Activated CD4-positive, CD25-positive, alpha-beta regulatory T cell treated with anti-CD3 and anti-CD28 coated beads, Interleukin-2, amount 50 U/mL, for 16 hours (primary cell): Measurements from ENCODE around the gene GALK2.

Experiments
- DNase-seq: peaks from one replicate; pipeline ENCODE4 v3.0.0-alpha.2; 2020; ENCODE audit warnings: low read depth, low spot score

Gene GALK2

GRCh38 chr15:49282366-49282765 lies 112.3 kb downstream of the GALK2 start:
- DNase-seq, result no peak

GRCh38 chr15:49286649-49287404 lies 116.8 kb downstream of the GALK2 start:
- DNase-seq, result no peak

- no peak for DNase-seq
Observed at GRCh38 chr15:49287481-49287880, 117.4 kb downstream of the GALK2 start.

- DNase-seq, result no peak
Observed at GRCh38 chr15:49288391-49288790, 118.3 kb downstream of the GALK2 start.

GRCh38 chr15:49290191-49290590 lies 120.1 kb downstream of the GALK2 start:
- no peak for DNase-seq

- DNase-seq, result no peak
Observed at GRCh38 chr15:49293941-49294340, 123.9 kb downstream of the GALK2 start.

- DNase-seq, result no peak
Observed at GRCh38 chr15:49296258-49296657, 126.2 kb downstream of the GALK2 start.

- DNase-seq, result no peak
Observed at GRCh38 chr15:49297584-49297983, 127.5 kb downstream of the GALK2 start.

- DNase-seq, result no peak
Observed at GRCh38 chr15:49300856-49301255, 130.8 kb downstream of the GALK2 start.

GRCh38 chr15:49301562-49301961 lies 131.5 kb downstream of the GALK2 start:
- DNase-seq, result no peak

- no peak for DNase-seq
Observed at GRCh38 chr15:49303003-49303402, 133.0 kb downstream of the GALK2 start.

- DNase-seq, result no peak
Observed at GRCh38 chr15:49306551-49306950, 136.5 kb downstream of the GALK2 start.

GRCh38 chr15:49308686-49309085 lies 138.6 kb downstream of the GALK2 start:
- no peak for DNase-seq

GRCh38 chr15:49309889-49310288 lies 139.8 kb downstream of the GALK2 start:
- no peak for DNase-seq

- DNase-seq, result no peak
Observed at GRCh38 chr15:49313650-49314049, 143.6 kb downstream of the GALK2 start.

GRCh38 chr15:49314716-49315115 lies 144.7 kb downstream of the GALK2 start:
- DNase-seq, result no peak

- DNase-seq, result no peak
Observed at GRCh38 chr15:49315391-49315823, 145.4 kb downstream of the GALK2 start.

- DNase-seq, result no peak
Observed at GRCh38 chr15:49320351-49320750, 150.3 kb downstream of the GALK2 start.

- no peak for DNase-seq
Observed at GRCh38 chr15:49323207-49323606, 153.2 kb downstream of the GALK2 start.

GRCh38 chr15:49327927-49328326 lies 157.9 kb downstream of the GALK2 start:
- DNase-seq, result no peak

- no peak for DNase-seq
Observed at GRCh38 chr15:49328941-49329340, 158.9 kb downstream of the GALK2 start.

- no peak for DNase-seq
Observed at GRCh38 chr15:49330166-49330565, 160.1 kb downstream of the GALK2 start.

GRCh38 chr15:49331442-49331841 lies 161.4 kb downstream of the GALK2 start:
- DNase-seq, result no peak

GRCh38 chr15:49331951-49332350 lies 161.9 kb downstream of the GALK2 start:
- no peak for DNase-seq
